HepG2 (cell line): ENCODE data around the gene NBPF20. TPM values are rescaled to one million over a fixed set of nuclear protein-coding genes. Genes with fewer than 3 reads are reported as not detected.
"Not testable (repeated sequence)": the region's sequence is repeated elsewhere in the genome, so short reads cannot be mapped to it uniquely, and the experiment has no call there.

Experiments
- ATAC-seq: fragments of 200-7000 bp; cut with Tn5 transposase; 3 replicates; pipeline ENCODE4 v1.9.1; 2020; ENCODE audit warnings: mild to moderate bottlenecking, moderate library complexity
- BruUV-seq: library from RNA; stranded (reverse); fragments of 400-500 nt; replicated peaks from 2 replicates; lab custom pipeline; 2021; lab: Mats Ljungman, UMichigan
- CTCF ChIA-PET: fragments of 300-600 bp; formaldehyde crosslinking; extraction: SDS; loops from one replicate; lab custom pipeline; 2021; ENCODE audit warnings: low total read pairs, inconsistent platforms, low intra/inter-chr PET ratio; lab: Yijun Ruan, JAX
- POLR2A ChIA-PET: fragments of 350-600 bp; sonication (Branson Sonifier 250); formaldehyde crosslinking; loops from one replicate; lab custom pipeline; 2020; ENCODE audit warnings: antibody characterized with exemption, inconsistent platforms; lab: Yijun Ruan, JAX
- DNase-seq: peaks from one replicate; pipeline ENCODE4 v3.0.0-alpha.2; 2015; ENCODE audit warnings: low spot score
- FAIRE-seq: peaks from 3 replicates; lab custom pipeline; 2011; peaks lifted over from hg19 to GRCh38; lab: Jason Lieb, UNC
- H2AFZ ChIP-seq: one replicate; pipeline ENCODE4 v1.6.1; 2011; ENCODE audit warnings: low read length, inconsistent platforms
- H3K27ac ChIP-seq: fragments of 300-600 bp; 3 replicates; pipeline ENCODE4 v1.8.0; 2011; ENCODE audit warnings: mixed run types, mild to moderate bottlenecking, mixed read lengths, low read length, inconsistent platforms; ENCODE audit not compliant: insufficient read depth; ENCODE audit errors: extremely low read length
- H3K27me3 ChIP-seq, 2 experiments: fragments of 200-600 bp in 1 of 2; 2 replicates in 1 of 2; 3 replicates in 1 of 2; pipeline versions ENCODE4 v1.6.0 to v1.8.0; 2011; ENCODE audit warnings: low read length in 2 of 2, mild to moderate bottlenecking in 2 of 2, moderate library complexity in 2 of 2, inconsistent platforms in 1 of 2; ENCODE audit not compliant: insufficient read depth in 2 of 2, control insufficient read depth in 1 of 2
- H3K36me3 ChIP-seq, 2 experiments: fragments of 200-600 bp in 1 of 2; replicated peaks in 1 of 2; 2 replicates in 1 of 2; 3 replicates in 1 of 2; pipeline versions ENCODE4 v1.5.1 to v1.8.0; 2011; ENCODE audit warnings: low read length in 2 of 2, inconsistent platforms in 1 of 2; ENCODE audit not compliant: insufficient read depth in 2 of 2, control insufficient read depth in 1 of 2
- H3K4me1 ChIP-seq: 2 replicates; pipeline ENCODE4 v1.5.1; 2012; ENCODE audit warnings: low read length, inconsistent platforms; ENCODE audit not compliant: insufficient read depth
- H3K4me2 ChIP-seq: 2 replicates; pipeline ENCODE4 v1.6.0; 2011; ENCODE audit warnings: low read depth, low read length, inconsistent platforms
- H3K4me3 ChIP-seq, 3 experiments: fragments of 200-600 bp in 1 of 3; sonication (generic), shearing (Covaris generic) in 1 of 3; replicated peaks in 1 of 3; 2 replicates each; pipeline ENCODE4 v1.5.1; 2011 to 2016; ENCODE audit warnings: low read length in 3 of 3, inconsistent platforms in 2 of 3, low read depth in 2 of 3, mild to moderate bottlenecking in 2 of 3, control low read depth in 1 of 3, mixed read lengths in 1 of 3; ENCODE audit not compliant: insufficient read depth in 1 of 3
- H3K79me2 ChIP-seq: one replicate; pipeline ENCODE4 v1.6.1; 2011; ENCODE audit warnings: low read length, inconsistent platforms; ENCODE audit not compliant: insufficient read depth
- H3K9ac ChIP-seq: 2 replicates; pipeline ENCODE4 v1.6.0; 2011; ENCODE audit warnings: mild to moderate bottlenecking, low read depth, low read length, inconsistent platforms; ENCODE audit not compliant: insufficient read depth
- H3K9me3 ChIP-seq: 2 replicates; pipeline ENCODE4 v1.5.1; 2012; ENCODE audit warnings: mild to moderate bottlenecking, low read length
- H4K20me1 ChIP-seq: 2 replicates; pipeline ENCODE4 v1.6.0; 2011; ENCODE audit warnings: inconsistent platforms, mild to moderate bottlenecking, low read length, moderate library complexity; ENCODE audit not compliant: insufficient read depth
- ZBTB21 ChIP-seq: sonication (generic); formaldehyde crosslinking; IDR thresholded peaks from 2 replicates; pipeline ENCODE4 v1.4.0; 2020; ENCODE audit warnings: missing genetic modification reagents
- WGBS: methylation state at CpG from one replicate; pipeline ENCODE4 v1.1.6; 2017; ENCODE audit warnings: low lambda C conversion rate; 5-methylcytosine and 5-hydroxymethylcytosine counted together
- in situ Hi-C: cut with HindIII; loops from 2 replicates; pipeline ENCODE4 v1.10.0; 2017; ENCODE audit warnings: low pct_unique_long_range_greater_than_20kb; ENCODE audit not compliant: extremely low pct_ligation_motif_present
- intact Hi-C: fragments of 100-400 bp; cut with micrococcal nuclease; formaldehyde crosslinking; loops from one replicate; pipeline ENCODE4 v1.10.0; 2022; ENCODE audit not compliant: unreplicated experiment
- polyA plus RNA-seq, 8 experiments: library from polyadenylated mRNA; depleted of rRNA in 3 of 8; stranded (reverse) in 7 of 8; unstranded in 1 of 8; fragments of >200 nt; fragmentation: Illumina TruSeq in 4 of 8; extraction: Trizol in 4 of 8; gene quantifications; 2 replicates each; pipeline versions ENCODE4 v1.2.1 to v1.2.3, GENCODE V29; 2011 to 2016; ENCODE audit warnings: low read depth in 4 of 8, missing spikeins in 1 of 8, mixed read lengths in 1 of 8; ENCODE audit not compliant: insufficient read depth in 1 of 8
- total RNA-seq, 5 experiments: library from RNA; depleted of rRNA; stranded (reverse); fragments of >200 nt; fragmentation: Illumina TruSeq; extraction: Trizol; gene quantifications; 2 replicates each; pipeline ENCODE4 v1.2.3, GENCODE V29; 2016; ENCODE audit warnings: low read depth in 1 of 5

NBPF20 gene
- total and polyA plus RNA-seq, 2 of the 13 experiments (the other 11 are each of a cell fraction or from before 2014, with no cell fraction given), result 3.0 to 3.1 TPM

DNA sequence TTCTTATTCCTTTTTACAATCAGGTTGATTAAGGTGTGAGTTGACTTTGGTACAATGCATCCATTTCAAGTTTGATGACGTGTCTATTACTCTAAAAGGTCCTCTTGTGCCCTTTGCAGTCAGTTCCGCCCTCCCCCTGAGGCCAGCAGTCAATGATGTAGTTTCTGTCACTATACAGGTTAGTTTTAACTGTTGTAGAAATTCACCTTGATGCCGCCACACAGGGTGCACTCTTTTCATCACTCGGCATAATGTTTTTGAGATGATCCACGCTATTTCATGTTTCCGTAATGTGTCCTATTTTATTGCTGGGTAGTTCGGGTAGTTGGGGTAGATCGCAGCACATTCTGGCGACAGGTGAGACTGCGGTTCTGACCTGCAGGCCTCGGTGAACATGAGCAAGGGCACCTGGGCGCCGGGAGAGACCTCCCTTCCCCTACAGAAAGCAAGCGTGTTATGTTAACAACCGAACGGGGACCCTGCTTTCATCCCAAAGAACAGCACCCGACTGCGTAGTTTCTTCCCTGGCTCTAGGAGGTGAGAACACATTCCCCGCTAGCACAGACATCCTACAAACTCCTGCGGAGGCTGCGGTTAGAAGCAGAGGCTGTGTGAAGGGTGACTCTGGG is 39.4 kb upstream of the NBPF20 start:
- BruUV-seq, H4K20me1 ChIP-seq, FAIRE-seq, CTCF ChIA-PET, H3K36me3 ChIP-seq, H3K79me2 ChIP-seq, H3K27me3 ChIP-seq, DNase-seq, H3K9me3 ChIP-seq, H3K4me1 ChIP-seq, in situ Hi-C loops, intact Hi-C loops, H3K27ac ChIP-seq: not testable (repeated sequence)
- POLR2A ChIA-PET, result interaction anchor here (0.7 to 0.9 kb wide), 5 partner anchors 39 to 587 kb away, joined by 3 to 8 read pairs (median 4); partner anchors contain the start of gene NBPF20
- Histone ChIP-seq H3K9ac (peak overlapping the region; percentile 71; the same call in 1 of the 2 replicates), H3K4me2 (peak overlapping the region; percentile 69), H3K4me3 (peak overlapping the region; percentile 38 to 62 (median 53); a peak in 5 of 6 replicates), H2AFZ (peak overlapping the region; percentile 29)
- peak; percentile 10 for ATAC-seq
- 0% methylated on average over 5 of the region's 21 CpGs for WGBS
- TF ChIP-seq ZBTB21 (CRISPR knock-in tag), result 0 out of 2 replicates have a peak, but pooled peaks have one; percentile 22
- TF ChIP-seq, all 625 proteins: peak for 1; not testable (repeated sequence) for 624

GRCh38 chr1:145464017-145464416 is 38.6 kb upstream of the NBPF20 start:
- H3K27me3 ChIP-seq, ATAC-seq, H3K4me2 ChIP-seq, DNase-seq, H3K27ac ChIP-seq, intact Hi-C loops, H3K9ac ChIP-seq, H3K4me1 ChIP-seq, POLR2A ChIA-PET, H3K9me3 ChIP-seq, H3K36me3 ChIP-seq, in situ Hi-C loops, CTCF ChIA-PET, H3K4me3 ChIP-seq, H2AFZ ChIP-seq, H3K79me2 ChIP-seq, BruUV-seq, H4K20me1 ChIP-seq, FAIRE-seq: not testable (repeated sequence)
- WGBS, result 68% methylated on average over 2 of the region's 2 CpGs

- H3K79me2 ChIP-seq, DNase-seq, FAIRE-seq, H3K9ac ChIP-seq, intact Hi-C loops, H2AFZ ChIP-seq, H3K27me3 ChIP-seq, H3K36me3 ChIP-seq, ATAC-seq, H3K4me2 ChIP-seq, H3K9me3 ChIP-seq, H4K20me1 ChIP-seq, CTCF ChIA-PET, POLR2A ChIA-PET, BruUV-seq, H3K4me3 ChIP-seq, H3K4me1 ChIP-seq, H3K27ac ChIP-seq, in situ Hi-C loops: not testable (repeated sequence)
- WGBS, result 58% methylated on average over 6 of the region's 10 CpGs
Measured at GRCh38 chr1:145460684-145461083, 35.3 kb upstream of the NBPF20 start.

GRCh38 chr1:145460048-145460447 is 34.6 kb upstream of the NBPF20 start:
- H3K27ac ChIP-seq, H3K4me2 ChIP-seq, H3K4me3 ChIP-seq, FAIRE-seq, H3K27me3 ChIP-seq, DNase-seq, H3K36me3 ChIP-seq, ATAC-seq, CTCF ChIA-PET, H3K9ac ChIP-seq, POLR2A ChIA-PET, BruUV-seq, H3K4me1 ChIP-seq, H2AFZ ChIP-seq, H4K20me1 ChIP-seq, intact Hi-C loops, H3K79me2 ChIP-seq, H3K9me3 ChIP-seq, in situ Hi-C loops: not testable (repeated sequence)
- WGBS, result 41% methylated on average over 12 of the region's 13 CpGs
